GM19468 (cell line): Measurements from ENCODE around the gene SPEF2.

Experiments used
- ATAC-seq: cut with Tn5 transposase; IDR thresholded peaks from one replicate; pipeline ENCODE4 v1.9.1; 2021; ENCODE audit warnings: mild to moderate bottlenecking, moderate library complexity, moderate number of reproducible peaks; ENCODE audit not compliant: unreplicated experiment; ENCODE audit errors: extremely low read depth

Gene SPEF2

GRCh38 chr5:35694481-35694880 is 76.8 kb downstream of the SPEF2 start:
- ATAC-seq = no peak

- no peak for ATAC-seq
These were observed 80.6 kb downstream of the SPEF2 start for GRCh38 chr5:35698047-35698808.

GRCh38 chr5:35707659-35708058 is 90.0 kb downstream of the SPEF2 start:
- ATAC-seq = no peak

GRCh38 chr5:35709688-35710087 is 92.0 kb downstream of the SPEF2 start:
- no peak for ATAC-seq

- no peak for ATAC-seq
These were observed 100.1 kb downstream of the SPEF2 start for GRCh38 chr5:35717718-35718117.

- ATAC-seq = no peak
These were observed 118.1 kb downstream of the SPEF2 start for GRCh38 chr5:35735718-35736117.

GRCh38 chr5:35736280-35736679 is 118.6 kb downstream of the SPEF2 start:
- no peak for ATAC-seq

- no peak for ATAC-seq
These were observed 123.6 kb downstream of the SPEF2 start for GRCh38 chr5:35741126-35741716.

- no peak for ATAC-seq
These were observed 124.3 kb downstream of the SPEF2 start for GRCh38 chr5:35741971-35742370.

GRCh38 chr5:35743644-35744043 is 126.0 kb downstream of the SPEF2 start:
- no peak for ATAC-seq

GRCh38 chr5:35745193-35745592 is 127.5 kb downstream of the SPEF2 start:
- no peak for ATAC-seq

GRCh38 chr5:35745660-35746059 is 128.0 kb downstream of the SPEF2 start:
- no peak for ATAC-seq

GRCh38 chr5:35752012-35752411 is 134.3 kb downstream of the SPEF2 start:
- no peak for ATAC-seq

GRCh38 chr5:35753500-35753899 is 135.8 kb downstream of the SPEF2 start:
- ATAC-seq = no peak

GRCh38 chr5:35754481-35754880 is 136.8 kb downstream of the SPEF2 start:
- no peak for ATAC-seq

- no peak for ATAC-seq
These were observed 138.3 kb downstream of the SPEF2 start for GRCh38 chr5:35755966-35756365.

GRCh38 chr5:35758151-35758724 is 140.6 kb downstream of the SPEF2 start:
- ATAC-seq = no peak

- no peak for ATAC-seq
These were observed 143.9 kb downstream of the SPEF2 start for GRCh38 chr5:35761541-35761940.

GRCh38 chr5:35762368-35762767 is 144.7 kb downstream of the SPEF2 start:
- ATAC-seq = no peak

- ATAC-seq = no peak
These were observed 148.3 kb downstream of the SPEF2 start for GRCh38 chr5:35765921-35766320.

GRCh38 chr5:35771300-35771699 is 153.6 kb downstream of the SPEF2 start:
- ATAC-seq = no peak

- ATAC-seq = no peak
These were observed 154.2 kb downstream of the SPEF2 start for GRCh38 chr5:35771839-35772238.
